Stimulated activated CD8-positive, alpha-beta memory T cell treated with anti-CD3 and anti-CD28 coated beads, Interleukin-4, amount 100 ng/mL, for 4 hours (primary cell): ENCODE data around the gene EMSY.
A peak's percentile ranks its signal among the peaks of the same experiment; 100 is the strongest.
"Not testable (repeated sequence)": the region's sequence is repeated elsewhere in the genome, so short reads cannot be mapped to it uniquely, and the experiment has no call there.

Experiments
- DNase-seq, 2 donors: peaks; one replicate each; pipeline ENCODE4 v3.0.0-alpha.2; 2020; ENCODE audit warnings: low read depth in 2 of 2, low spot score in 1 of 2

The EMSY gene

DNA sequence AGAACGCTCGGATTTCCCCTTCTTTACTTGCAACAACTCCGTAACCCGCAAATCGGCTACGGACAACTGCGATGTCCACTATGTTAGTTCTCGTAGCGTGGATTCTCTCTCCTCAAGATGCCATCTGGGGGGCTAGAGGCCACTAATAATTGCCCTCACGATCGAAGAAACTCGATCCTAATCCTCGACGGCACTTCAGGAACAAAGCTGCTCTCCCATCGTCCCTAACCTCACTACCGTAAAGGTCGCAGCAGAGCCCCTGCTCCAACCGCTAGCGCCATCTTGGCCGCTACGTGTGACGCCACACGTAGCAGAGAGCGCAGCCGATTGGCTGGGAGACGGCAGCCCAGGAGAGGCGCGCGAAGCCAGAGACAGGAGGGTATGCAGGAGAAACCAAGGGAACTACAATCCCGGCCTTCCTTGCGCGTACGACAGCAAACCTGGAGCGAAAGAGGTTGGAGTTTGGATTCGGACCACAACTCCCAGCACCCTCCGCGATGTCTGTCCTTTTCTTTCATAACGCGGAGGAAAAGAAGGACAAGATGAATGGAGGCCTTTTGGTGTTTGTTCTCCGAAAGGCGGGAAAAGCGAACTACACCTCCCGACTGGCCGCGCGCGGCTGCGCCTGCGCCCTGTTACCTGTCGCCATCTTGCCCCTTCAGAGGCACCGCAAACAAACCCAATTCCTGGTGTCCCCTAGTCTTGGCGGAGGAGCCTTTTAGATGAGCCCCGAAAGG lies at the start of gene EMSY:
EMSY (plus strand) TSS at position 635 of the 737 bp plus-strand sequence. CDS start 1,921 bp downstream, outside the sequence.
- peak; percentile 72 to 81 for DNase-seq

- no peak for DNase-seq
These were observed 49.5 kb upstream of the EMSY start for GRCh38 chr11:76395296-76395695.

- DNase-seq = no peak
These were observed 47.4 kb upstream of the EMSY start for GRCh38 chr11:76397383-76397782.

GRCh38 chr11:76400967-76401366 lies 43.9 kb upstream of the EMSY start:
- no peak for DNase-seq

GRCh38 chr11:76401484-76401883 lies 43.3 kb upstream of the EMSY start:
- DNase-seq = not testable (repeated sequence)

DNA sequence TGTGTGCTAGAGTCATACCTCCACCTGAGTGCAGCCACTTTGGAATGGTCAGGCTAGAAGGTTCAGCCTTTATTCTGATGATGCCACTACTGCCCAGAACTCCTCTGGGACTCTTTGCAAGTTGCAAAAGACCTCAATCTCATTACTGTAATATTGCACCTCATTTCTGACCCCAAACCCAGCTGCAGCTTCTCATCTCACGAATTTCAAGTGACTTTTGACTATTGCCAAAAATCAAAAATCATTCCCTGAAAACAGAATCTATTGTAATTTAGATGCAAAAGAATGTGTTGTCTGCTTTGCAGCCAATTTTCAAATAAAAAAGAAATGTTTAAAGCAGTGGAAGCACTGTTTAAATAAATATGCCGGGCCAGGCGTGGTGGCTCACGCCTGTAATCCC lies 38.5 kb upstream of the EMSY start:
- DNase-seq = no peak

- no peak for DNase-seq
These were observed 36.5 kb upstream of the EMSY start for GRCh38 chr11:76408171-76408965.

DNA sequence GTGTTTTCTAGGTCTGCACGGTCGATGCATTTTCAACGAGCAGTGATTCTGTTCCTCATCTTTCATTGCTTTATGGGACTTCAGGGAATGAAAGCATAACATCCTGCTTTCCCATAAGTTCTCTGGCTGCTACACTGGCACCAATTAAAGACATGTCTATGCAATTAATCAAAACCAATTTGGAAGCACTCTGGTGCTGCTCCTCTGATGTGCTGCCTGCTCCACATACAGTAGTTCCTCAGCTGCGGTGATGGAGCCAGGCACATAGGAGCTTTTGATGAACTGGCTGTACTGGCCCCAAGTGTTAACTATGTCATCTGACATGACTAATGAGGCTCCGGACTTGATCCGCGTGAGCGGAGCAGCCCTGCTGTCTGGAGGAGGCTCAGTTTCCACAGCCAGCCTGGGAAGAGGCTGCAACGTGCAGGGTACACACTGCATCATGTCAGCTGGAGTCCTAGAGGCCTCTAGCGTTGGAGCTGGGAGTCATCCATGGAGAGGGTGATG lies 33.9 kb upstream of the EMSY start:
- no peak for DNase-seq

DNA sequence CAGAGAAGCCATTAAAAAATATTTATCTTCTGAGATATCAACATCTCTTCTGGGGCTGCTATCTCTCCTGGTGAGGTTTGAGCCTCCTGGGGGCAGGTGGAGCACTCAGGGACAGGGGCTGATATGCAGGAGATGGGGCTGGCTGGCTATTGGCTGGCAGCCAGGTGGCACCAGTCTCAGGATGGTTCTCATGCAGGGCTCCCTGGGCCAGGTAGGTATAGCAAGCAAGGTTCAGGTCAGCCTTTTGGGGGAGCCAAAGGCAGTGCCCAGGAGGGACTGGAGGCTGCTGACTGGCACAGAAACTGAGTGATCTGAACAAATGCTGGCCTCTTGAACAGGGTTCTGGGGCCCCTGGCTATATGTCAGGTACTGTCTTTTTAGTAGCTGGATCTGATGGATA lies 29.7 kb upstream of the EMSY start:
- DNase-seq = no peak

- DNase-seq = no peak
These were observed 24.9 kb upstream of the EMSY start for GRCh38 chr11:76419896-76420295.

GRCh38 chr11:76424379-76424778 lies 20.4 kb upstream of the EMSY start:
- DNase-seq = no peak

DNA sequence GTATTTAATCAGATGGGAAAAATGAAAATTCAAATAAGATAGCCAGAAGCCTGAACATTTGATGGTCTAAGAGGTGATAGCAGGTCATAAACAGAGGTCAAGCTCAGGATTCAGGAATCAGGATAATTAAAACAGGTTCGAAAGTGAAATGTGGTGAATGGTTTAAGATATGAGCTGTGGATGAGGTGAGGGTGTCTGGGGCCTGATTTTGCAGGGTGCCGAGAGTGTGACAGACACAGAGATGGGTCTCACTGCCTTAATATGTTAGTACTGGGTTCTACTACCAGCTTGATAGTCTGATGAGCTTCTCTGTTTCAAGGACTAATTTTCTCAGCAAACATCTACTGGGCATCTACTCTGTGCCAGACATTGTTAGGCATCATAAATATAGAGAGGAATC lies 19.9 kb upstream of the EMSY start:
- DNase-seq = no peak

DNA sequence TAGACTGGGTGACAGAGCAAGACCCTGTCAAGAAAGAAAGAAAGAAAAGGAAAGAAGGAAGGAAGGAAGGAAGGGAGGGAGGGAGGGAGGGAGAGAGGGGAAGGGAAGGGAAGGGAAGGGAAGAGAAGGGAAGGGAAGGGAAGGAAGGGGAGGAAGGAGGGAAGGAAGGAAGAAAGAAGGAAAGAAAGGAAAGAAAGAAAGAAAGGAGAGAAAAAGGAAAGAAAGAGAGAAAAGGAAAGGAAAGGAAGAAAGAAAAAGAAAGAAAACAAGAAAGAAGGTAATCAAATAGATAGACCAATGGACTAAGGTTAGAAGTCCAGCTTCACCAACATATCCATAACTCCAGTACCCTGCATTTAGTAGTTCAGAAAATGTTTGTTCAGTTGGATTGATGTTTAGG lies 18.2 kb upstream of the EMSY start:
- no peak for DNase-seq

DNA sequence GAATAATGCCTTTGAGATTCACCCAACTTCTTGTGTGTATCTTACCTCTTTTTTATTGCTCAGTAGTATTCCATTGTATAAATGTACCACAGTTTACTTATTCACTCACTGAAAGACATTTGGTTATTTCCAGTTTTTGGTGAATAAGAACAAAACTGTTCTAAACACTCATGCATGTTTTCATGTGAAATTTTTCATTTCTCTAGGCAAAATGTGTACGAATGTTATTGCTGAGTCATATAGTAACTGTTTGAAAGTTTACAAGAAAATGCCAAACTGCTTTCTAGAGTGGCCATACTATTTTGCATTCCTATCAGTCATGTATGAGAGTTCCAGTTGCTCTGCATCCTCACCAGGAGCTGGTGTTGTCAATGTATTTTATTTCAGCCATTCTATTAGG lies 8.8 kb upstream of the EMSY start:
- no peak for DNase-seq

GRCh38 chr11:76443268-76443980 lies 1.4 kb upstream of the EMSY start:
- no peak for DNase-seq

DNA sequence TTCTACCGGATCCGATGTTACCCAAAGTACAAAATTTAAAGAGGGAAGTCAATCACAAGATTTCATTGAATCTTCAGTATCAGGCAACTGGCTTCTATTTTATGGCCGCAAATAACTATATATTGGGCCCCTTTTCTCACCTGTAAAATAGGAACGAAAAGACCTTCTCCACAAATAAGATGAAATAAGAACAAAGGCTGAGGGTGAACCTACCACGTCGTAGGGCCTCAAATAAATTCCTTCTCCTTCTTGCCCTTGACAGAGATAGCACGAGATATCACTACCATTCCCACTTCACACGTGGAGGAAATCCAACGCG lies 794 bp upstream of the EMSY start:
- no peak for DNase-seq

DNA sequence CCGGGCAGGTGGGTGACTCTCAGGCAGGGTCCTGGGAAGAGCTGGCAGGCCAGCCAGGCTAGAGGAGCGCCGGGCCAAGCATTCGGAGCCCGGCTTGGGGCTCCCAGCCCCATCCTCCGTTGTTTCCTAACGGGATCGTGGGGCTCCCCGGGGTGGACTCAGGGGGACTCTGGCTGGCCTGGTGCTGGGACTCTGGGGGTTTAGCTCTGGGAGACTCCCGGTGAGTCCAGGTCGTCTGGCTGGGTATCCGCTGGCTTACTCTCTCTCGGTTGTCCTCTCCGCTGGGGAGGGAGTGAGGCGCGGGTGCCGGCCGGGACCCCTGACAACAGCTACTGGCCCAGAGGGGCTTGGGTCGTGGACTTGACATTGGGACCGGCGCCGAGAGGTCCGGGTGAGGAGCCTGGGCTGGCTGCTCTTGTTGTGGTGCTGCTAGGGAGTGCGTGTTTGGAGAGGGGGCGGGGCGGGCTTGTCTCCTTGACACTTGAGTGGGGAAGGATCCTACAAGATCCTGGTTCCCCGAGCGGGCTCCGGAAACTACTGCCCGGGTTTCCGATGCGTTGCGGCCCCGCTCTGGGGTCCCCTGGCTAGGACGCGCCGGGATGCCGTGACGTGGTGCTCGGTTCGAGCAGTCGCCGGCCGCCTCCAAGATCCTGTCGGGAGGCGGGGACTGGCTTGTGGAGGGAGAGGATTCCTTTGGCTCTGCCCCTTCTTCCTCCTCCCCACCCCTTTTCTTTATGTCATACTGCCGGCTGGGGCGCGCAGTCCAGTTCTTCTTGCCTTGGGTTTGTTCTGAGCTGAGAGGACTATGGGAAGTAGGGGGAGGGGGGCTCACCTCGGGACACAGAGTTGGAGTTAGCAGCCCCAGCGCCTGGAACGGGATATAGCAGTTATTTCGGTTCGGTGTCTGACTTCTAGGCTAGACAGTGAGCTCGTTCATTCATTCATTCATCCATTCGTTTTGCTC lies 585 bp downstream of the EMSY start:
- DNase-seq = peak; percentile 4 to 5

GRCh38 chr11:76448506-76448905 lies 3.7 kb downstream of the EMSY start:
- no peak for DNase-seq

DNA sequence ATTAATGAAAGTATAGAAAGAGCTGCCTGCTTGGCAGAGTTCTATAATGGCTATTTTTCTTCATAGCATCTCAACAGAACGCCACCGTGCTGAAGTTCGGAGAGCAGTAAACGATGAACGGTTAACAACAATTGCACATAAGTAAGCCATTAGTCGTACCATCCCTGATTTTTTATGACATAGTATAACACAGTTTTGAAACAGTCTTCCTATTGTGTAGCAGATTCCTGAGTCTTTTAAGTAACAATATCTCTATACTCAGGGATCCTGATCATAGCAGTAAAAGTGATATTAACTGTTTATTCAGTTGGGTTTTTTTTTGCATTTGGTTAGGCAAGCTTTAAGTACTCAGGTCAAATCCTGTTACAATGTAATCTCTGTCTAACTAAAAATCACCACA lies 8.4 kb downstream of the EMSY start:
- no peak for DNase-seq

DNA sequence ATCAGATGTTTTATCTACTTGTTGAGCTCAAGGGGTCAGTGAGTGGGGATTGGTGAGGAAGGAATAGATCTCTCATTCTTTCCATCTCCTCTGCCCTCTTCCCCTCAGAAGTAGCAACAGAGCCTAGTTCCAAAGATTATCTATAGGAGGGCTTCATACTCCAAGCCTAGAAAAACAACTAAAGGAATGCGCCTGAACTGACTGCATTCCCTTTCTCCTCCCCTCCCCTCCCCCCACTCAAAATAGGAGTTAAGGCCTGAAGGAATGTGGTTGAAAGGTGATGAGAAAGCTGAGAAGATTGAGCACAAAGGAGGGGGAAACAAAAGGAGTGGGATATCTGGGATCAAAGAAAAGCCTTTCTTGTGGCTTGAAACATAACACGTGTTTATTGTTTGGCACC lies 10.5 kb downstream of the EMSY start:
- DNase-seq = no peak

DNA sequence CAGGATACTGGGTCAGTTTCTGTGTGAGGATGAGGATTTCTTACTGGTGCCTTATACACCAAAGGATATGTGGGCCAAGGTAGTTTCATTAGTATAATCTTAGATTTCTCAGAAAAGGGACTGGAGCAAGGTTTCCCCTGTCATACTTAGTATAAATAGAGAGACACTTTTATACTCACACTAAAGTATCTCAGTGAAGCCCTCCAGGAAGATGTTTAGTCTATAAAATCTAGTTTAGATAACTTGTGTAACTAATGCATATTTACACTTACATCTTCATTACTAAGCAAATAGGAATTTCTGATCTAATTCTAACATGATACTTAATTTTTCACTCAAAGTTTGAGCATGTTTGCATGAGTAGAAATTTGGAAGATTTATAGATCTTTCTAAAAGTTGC lies 11.1 kb downstream of the EMSY start:
- no peak for DNase-seq
